GM19238 (cell line): ENCODE results near the gene SPRY1.

Source experiments
- DNase-seq: peaks from one replicate; pipeline ENCODE4 v3.0.0; 2011; ENCODE audit warnings: low spot score; ENCODE audit not compliant: insufficient read length

The SPRY1 gene

DNA sequence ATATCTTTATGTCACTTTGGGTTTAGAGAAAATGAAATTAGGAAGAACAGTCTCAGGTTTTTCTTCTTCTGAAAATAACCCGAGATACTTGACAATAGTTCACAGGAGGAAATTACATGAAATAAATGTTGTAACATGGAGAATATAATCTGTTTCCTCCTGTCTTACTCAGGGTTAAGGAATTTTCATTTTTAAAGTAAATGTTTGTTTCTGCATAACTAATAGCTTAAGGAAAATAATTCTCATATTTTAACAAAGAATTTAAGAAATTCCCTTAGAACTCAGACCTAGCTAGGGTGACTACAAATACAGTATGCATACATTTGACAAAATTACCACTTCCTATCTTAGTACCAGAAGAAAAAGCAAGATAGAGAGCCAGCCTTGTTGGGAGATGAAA is 17.2 kb upstream of the SPRY1 start:
- no peak for DNase-seq

DNA sequence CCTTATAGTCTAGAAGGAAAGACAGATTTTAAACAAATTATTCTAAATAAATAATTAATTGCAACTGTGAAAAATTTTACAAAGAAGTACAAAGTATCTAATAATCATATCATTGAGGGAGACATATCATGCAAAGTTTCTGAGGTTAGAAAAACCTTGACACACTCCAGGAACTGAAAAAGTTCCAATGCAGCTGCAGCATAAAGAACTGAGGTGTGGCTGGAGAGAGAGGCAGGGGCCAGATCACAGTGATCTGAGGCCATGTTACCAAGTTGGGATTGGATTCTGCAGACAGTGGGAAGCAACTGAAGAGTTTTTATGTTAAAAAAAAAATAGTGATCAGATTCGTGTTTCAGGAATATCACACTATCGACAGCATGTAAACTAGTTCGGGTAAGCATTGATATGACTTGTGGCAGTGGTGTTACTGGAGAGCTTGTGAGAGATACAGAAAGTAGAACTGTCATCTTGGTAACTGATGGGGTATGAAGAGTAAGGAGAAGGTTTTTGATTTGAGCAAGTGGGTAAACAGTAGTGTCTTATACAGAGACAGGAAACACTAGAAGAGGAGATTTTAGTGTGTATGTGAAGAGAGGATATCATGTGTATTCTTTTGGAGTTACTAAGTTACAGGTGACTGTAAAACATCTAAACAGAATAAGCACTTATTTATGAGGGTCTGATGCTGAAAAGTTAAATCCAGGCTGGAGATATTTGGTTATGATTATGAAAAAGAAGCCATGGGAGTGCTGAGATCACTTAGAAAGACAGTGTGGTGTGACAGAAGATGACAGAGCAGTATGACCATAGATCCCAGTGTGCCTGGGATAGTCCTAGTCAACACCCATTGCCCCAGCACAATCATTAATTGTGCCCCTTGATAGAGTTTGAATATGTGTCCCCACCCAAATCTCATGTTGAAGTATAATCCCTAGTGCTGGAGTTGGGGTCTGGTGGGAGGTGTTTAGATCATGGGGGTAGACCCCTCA is 15.6 kb upstream of the SPRY1 start:
- DNase-seq = no peak

DNA sequence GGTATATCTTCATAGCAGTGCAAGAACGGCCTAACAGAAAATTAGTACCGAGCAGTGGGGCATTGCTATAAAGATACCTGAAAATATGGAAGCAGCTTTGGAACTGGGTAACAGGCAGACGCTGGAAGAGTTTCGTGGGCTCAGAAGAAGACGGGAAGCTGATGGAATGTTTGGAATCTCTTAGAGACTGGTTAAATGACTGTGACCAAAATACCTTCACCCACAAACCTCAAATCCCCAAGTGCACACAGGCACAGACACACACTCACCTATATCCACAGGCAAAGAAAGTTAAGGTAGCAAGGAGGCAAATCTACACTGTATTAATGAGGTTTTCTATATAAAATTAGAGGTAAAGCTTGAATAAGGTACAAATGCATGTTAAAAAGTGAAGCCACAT is 14.6 kb upstream of the SPRY1 start:
- no peak for DNase-seq

DNA sequence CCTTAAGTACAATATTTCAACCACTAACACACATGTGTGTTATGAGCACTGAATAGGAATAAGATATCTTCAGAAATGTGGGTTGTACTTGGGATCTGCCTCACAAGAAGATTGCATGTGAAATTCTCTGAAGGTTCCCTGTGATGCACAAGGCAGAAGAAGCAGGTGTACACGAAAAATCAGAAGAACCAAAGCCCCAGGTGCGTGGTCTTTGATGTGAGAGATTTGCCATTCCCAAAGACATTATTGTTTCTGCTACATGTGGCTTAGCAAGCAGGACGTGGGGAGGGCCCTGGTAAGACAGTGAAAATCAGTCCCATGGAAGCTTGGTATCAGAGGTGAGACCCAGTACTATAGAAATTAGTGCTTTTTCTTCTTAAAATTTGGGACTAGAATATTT is 13.0 kb upstream of the SPRY1 start:
- no peak for DNase-seq

DNA sequence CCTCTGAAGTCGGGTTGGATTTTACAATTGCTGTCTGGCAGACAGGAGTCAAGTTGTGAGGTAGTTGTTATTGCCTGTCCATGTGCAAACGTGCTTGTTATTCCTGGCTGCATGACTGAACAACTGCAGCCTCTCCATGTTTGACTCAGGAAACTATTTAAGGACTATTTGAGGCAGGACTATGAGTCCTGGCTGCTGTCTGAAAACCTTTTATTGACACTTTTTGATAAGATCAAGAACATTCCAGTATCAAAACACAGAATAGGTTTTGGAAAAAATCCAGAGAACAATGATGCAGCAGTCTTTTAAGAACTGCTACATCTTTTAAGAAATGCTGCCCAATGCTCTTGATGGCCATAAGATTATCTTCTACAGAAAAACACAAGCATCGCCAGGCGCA is 10.0 kb upstream of the SPRY1 start:
- DNase-seq = no peak

DNA sequence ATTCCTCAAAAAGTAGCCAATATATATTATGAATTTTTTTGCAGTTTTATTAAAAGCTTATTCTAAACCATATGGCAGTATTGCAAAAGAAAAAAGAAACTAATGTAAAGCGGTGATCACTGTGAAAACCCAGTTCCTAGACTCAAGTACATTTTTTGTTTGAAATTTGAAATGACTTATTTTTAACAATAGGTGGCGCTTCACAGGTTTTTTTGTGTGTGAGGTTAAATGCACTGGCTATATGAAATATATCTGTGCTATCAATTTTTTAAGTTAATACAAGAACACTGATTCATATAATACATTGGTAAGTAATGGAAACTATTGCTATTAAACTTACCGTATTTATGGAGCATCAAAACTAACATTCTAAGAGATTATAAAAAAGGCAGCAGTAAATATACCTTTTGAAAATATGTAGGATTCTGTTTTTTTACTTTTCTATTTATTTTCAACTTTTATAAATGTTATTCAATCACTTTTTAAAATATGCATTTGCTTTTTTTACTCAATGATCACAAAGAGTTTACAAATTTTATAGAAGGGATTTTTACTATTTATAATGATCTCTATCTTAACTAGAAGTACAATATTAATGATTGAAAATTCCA is 5.6 kb upstream of the SPRY1 start:
- DNase-seq = no peak

DNA sequence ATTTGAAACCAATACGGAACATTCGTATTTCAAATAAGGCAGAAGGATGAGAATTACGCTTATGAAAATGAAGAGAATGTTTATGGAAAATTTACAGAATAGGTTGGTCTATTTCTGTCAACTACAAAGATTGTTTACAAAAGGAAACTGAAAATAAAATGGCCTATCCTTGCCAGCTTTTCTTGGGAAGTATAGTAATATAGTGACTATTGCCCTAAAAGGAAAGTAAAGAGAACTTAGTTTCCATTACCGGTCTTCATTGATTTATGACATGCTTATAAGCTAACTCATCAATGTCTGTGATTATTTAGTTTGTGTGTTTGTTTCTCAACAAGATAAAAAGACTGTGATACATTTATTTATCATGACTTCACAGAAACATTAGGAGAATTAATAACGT is 2.9 kb upstream of the SPRY1 start:
- no peak for DNase-seq

DNA sequence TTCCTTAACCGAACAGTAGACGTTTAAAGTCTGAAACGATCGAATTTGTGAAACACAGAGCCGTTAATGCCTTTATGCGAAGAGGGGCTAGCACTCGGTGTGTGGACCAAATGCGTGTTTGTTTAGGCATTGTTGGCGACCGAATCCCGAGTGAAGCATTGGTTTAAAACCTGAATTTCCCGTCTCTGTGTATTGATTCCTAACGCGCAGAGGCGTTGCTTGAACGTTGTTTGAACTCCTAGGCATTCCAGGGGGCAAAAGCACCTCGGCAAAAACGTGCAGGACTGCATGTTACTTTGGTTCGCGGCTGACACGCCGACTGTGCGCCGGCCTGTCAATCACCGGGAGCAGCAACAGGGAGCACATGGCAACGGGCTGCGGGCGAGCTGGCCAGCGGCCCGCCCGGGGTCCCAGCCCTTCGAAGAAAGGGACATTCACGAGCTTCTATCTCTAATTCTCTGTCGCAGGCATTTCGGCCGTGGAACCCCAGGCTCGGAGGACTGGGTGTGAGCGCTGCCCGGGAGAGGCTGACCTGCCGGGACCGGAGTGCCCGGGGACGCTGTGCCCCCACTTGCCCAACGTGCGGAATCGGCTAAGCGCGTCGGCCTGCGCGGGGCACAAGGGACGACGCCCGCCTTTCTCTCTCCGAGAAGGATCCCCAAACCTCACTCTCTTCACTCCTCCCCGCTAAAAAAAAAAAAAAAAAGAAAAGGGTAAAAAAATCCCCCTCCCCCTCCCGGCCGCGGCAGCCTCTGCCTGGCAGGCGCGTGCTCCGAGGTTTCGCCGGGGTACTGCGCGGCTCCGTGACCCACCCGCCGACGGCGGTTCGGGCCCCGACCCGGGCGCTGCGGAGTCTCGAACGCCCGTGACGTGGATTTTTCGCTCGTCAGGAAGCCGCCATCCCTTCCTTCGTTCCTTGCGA is 810 bp downstream of the SPRY1 start:
- DNase-seq = no peak

DNA sequence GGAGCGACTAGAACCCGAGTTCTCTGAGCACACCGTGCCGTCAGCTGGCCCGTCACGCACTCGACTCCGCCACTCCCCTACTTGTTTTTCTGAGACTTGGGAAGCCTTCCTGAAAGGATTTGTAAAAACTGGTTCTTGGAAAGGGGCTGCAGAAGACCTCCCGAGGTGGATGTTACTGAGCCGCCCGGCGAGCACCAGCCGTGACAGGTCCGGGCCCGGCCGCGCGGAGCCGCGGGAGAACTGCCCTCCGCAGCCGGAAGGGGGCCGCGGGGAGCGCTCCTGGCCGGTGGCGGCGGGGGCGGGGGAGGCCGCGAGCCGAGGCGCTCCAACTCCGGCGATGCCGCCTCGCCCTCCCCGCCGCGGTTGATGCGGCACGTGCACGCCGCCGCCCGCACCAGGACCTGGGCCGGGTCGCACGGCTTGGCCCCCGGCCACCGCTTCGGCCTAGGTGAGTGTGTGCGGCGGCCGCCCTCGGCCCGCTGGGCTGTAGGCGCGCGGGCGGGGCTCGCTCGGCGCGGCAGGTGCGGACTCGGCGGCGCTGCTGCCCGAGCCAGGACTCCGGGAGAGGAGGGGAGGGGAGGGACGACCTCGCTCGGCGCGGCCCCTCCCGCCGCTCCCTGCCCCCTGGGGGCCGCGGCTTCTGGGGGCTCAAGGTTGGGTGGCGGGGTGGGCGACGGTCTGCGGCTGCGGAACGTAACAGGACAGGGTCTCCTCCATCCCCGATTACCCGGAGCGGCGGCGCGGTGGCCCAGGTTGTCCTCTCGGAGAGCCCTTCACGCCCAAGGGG is 1.7 kb downstream of the SPRY1 start:
- DNase-seq = peak; percentile 47

DNA sequence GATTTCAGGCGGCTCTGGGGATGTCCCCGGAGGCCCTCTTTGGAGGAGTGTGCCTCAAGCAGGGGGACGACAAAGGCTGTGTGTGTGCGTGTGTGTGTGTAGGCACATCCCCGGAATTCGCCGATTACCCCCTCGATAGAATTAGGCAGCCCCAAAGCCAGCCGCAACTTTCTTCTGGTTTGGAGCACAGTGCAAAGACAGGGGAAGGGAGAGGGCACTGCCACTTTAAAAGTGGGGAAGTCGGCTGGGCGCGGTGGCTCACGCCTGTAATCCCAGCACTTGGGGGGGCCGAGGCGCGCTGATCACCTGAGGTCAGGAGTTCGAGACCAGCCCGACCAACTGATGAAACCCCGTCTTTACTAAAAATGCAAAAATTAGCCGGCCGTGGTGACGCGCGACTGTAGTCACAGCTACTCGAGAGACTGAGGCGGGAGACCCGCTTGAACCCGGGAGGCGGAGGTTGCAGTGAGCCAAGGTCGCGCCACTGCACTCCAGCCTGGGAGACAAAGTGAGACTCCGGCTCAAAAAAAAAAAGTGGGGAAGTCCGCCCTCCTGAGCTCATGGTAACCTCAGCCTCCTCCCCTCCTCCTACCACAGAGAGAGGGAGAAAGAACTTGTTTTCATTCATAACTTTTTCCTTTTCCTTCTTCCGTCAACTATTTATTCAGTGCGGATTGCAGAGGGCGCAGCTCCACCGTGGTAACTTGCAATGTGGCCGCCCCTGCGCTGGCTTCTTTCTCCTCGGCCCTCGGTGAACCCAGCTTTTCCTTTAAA is 2.4 kb downstream of the SPRY1 start:
- no peak for DNase-seq

DNA sequence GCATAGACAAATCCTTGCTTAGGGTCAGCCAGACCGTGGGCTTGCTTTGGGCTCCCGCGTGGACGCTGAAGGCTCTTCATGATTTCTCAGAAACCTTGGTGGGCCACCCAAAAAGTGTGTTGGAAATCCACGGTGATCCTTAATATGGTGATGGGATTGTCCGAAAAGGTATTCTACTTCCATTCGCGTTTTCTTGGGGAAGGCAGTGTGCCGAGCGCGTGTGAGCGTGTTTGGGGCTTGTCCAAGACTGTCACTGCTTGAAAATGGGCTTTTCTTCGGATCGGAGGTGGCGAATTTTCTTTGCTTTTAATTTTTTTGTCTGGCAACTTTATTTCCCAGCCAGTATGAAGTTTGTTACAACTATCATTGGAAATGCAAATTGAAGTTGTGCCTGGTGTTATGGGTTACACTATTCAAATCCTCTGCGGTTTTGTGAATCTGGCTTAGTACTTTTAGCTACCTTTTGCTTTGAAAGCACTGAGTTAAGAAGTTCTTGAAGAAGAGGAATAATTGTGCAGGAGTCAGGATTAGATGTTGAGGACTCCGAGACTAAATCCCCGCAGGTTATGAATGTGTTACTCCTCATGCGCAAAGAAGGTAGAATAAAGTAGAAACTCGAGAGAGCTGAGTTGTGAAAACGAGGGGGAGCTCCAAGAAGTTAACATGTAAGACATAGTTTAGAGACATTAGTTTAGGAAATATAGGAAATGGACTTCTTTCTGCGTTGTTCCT is 3.2 kb downstream of the SPRY1 start:
- DNase-seq = no peak

DNA sequence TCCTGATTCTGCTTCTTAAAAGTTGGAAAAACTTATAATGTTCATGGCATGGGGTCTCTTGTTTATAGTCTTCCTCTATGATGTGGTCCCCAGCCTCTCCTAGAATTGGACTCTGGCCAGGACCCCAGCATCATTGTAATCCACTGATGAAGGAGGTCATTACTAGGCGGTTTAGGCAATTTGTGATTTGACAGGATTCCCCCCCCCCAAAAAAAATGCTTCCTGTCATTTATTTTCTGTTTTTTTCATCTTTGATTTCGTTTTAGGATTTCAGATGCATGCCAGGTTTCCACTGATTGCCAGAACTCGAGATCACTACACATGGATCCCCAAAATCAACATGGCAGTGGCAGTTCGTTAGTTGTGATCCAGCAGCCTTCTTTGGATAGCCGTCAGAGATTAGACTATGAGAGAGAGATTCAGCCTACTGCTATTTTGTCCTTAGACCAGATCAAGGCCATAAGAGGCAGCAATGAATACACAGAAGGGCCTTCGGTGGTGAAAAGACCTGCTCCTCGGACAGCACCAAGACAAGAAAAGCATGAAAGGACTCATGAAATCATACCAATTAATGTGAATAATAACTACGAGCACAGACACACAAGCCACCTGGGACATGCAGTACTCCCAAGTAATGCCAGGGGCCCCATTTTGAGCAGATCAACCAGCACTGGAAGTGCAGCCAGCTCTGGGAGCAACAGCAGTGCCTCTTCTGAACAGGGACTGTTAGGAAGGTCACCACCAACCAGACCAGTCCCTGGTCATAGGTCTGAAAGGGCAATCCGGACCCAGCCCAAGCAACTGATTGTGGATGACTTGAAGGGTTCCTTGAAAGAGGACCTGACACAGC is 4.9 kb downstream of the SPRY1 start:
- no peak for DNase-seq

DNA sequence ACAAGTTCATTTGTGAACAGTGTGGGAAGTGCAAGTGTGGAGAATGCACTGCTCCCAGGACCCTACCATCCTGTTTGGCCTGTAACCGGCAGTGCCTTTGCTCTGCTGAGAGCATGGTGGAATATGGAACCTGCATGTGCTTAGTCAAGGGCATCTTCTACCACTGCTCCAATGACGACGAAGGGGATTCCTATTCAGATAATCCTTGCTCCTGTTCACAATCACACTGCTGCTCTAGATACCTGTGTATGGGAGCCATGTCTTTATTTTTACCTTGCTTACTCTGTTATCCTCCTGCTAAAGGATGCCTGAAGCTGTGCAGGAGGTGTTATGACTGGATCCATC is 5.5 kb downstream of the SPRY1 start:
- no peak for DNase-seq

DNA sequence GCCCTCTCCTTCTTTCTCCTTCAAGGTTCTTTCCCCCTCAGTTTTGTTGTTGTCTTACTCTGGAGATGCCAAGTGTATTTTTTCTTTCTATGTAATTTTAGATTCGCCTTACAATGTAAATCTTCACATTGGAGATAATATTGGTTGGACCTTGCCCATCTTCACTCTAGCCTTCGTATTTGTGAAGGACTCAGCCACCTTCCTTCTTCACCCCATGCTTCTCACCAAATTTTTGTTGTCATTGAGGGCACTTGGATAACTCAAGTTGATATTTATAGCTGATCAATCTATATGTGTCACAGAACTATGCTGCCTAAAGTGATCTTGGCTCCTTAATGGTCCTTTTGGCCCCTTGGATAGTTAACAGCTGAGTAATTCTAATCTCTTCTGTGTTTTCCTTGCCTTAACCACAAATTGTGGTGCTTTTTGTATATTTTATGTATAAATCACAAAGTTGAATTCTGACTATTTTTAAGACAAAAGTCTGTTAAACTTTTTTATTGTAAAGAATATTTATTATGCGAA is 6.5 kb downstream of the SPRY1 start:
- no peak for DNase-seq

DNA sequence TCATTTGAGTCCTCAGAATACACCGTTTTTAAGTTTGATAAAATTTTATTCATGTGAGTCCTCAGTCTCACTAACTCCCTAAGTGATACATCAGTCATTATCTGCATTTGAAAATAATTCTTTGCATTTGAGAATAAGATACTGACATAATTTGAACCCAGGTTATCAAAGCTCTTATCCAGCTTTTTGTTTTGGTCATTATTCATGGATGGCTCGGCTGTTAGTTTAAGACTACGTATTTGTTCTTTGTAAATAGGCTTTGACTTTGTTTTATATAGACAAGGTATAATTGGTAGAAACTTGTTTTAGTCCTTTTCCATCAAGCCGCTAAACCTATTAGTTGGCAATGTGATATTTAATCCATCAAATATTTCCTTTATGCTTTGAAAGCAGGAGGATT is 7.9 kb downstream of the SPRY1 start:
- DNase-seq = no peak

DNA sequence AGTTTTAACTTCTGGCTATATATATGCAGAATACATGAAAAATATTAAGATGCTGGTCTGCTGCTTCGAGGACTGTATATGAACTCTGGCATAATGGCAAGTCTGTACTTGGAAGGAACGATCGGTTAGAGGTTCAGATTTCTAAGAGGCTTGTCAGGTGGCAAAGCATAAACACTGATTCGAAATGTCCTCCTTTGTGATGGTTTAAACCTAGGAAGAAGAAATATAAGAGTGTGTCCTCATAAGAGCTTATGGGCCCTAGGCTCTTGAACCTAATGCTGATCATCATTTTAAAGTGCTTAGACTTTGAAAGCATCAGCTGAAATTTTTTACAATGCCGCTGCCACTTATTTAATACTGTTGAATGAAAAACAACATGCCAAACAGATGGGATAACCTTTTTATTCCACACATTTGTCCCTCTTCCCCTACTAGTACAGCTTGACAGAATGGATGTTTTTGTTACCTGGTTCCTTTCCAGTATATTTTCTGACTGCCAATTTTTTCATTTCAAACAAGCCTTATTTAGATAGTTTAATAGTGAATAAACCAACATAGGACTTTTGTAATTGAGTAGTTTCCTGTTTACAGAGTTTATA is 8.8 kb downstream of the SPRY1 start:
- DNase-seq = no peak

DNA sequence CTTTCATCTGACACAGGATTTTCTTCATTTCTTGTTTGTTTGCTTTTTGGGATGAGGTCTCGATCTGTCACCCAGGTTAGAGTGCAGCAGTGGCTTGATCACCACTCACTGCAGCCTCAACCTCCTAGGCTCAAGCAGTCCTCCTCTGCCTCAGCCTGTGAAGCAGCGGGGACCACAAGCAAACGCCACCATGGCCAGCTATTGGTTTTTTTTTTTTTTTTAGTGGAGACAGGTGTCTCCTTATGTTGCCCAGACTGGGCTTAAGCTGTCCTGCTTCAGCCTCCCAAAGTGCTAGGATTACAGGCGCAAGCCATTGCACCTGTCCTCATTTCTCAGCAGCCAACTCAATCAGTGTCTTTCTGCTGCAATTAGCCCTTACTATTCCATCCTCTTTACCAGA is 10.3 kb downstream of the SPRY1 start:
- no peak for DNase-seq

DNA sequence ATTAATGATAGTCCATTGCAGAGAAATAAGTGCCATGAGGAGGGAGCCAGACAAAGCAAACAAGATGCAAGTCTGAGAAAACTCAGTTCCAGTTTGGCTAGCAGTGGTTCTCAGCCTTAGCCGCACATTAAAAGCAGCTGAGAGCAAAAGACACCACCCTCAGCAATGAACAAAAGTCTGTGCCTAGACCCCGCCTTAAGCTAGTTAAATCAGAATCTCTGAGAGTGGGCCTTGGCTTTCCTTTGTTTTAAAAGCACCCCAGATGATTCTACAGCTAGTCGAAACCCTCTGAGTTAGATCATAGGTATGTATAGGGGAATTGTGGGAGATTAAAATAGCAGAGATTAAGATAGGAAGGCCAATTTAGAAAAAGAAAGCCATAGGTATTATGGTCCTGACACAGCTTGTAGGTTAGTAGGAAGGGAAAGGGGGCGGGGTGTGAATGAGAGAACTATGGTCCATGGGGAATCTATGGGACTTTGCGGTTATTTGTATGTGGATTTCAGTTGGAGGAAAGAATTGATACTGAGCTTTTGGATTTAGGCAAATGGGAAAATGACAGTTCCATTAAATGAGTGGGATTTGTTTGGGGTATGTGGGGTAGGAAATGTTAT is 12.0 kb downstream of the SPRY1 start:
- no peak for DNase-seq
